Ishikawa (cell line): ENCODE data around the gene EIPR1.

ENCODE experiments used
- CEBPB ChIP-seq: IDR thresholded peaks from 2 replicates; pipeline ENCODE4 v1.6.1; 2012
- CREB1 ChIP-seq: IDR thresholded peaks from 2 replicates; pipeline ENCODE4 v1.6.1; 2012; ENCODE audit warnings: low read depth
- EP300 ChIP-seq: IDR thresholded peaks from 2 replicates; pipeline ENCODE4 v1.6.1; 2012; ENCODE audit warnings: borderline replicate concordance
- FOXM1 ChIP-seq: IDR thresholded peaks from 2 replicates; pipeline ENCODE4 v1.6.1; 2012; ENCODE audit warnings: low read depth, borderline replicate concordance
- MAX ChIP-seq: IDR thresholded peaks from 2 replicates; pipeline ENCODE4 v1.6.1; 2012
- NFIC ChIP-seq: IDR thresholded peaks from 2 replicates; pipeline ENCODE4 v1.6.1; 2012
- RAD21 ChIP-seq: IDR thresholded peaks from 2 replicates; pipeline ENCODE4 v1.6.1; 2012; ENCODE audit warnings: low read depth
- REST ChIP-seq: IDR thresholded peaks from 2 replicates; pipeline ENCODE4 v1.6.1; 2012; ENCODE audit warnings: low read depth, mild to moderate bottlenecking
- TAF1 ChIP-seq: IDR thresholded peaks from 2 replicates; pipeline ENCODE4 v1.6.1; 2012; ENCODE audit warnings: low read depth, mild to moderate bottlenecking
- ZBTB7A ChIP-seq: IDR thresholded peaks from 2 replicates; pipeline ENCODE4 v1.6.1; 2012; ENCODE audit warnings: low read depth

GRCh38 chr2:3147651-3148530 lies 229.7 kb downstream of the EIPR1 start:
- no peak for TF ChIP-seq CEBPB
- no peak for TF ChIP-seq MAX
- TF ChIP-seq RAD21, result no peak
- no peak for TF ChIP-seq EP300
- no peak for TF ChIP-seq REST
- no peak for TF ChIP-seq ZBTB7A
- TF ChIP-seq FOXM1, result no peak
- no peak for TF ChIP-seq TAF1
- TF ChIP-seq CREB1, result no peak
- no peak for TF ChIP-seq NFIC
